H9 (cell line): ENCODE results near the gene YPEL5. TPM values are rescaled to one million over a fixed set of nuclear protein-coding genes. Genes with fewer than 3 reads are reported as not detected.

ENCODE experiments used
- DNase-seq: peaks from one replicate; pipeline ENCODE4 v3.0.0-alpha.2; 2017
- H2AFZ ChIP-seq: one replicate; pipeline ENCODE4 v1.6.1; 2013; ENCODE audit warnings: mild to moderate bottlenecking, low read length, control low read depth, moderate library complexity
- H2AK5ac ChIP-seq: 2 replicates; pipeline ENCODE4 v1.6.1; 2013; ENCODE audit warnings: low read length, control low read depth, mixed read lengths; ENCODE audit not compliant: insufficient read length
- H2BK120ac ChIP-seq: one replicate; pipeline ENCODE4 v1.6.1; 2013; ENCODE audit warnings: low read depth, mild to moderate bottlenecking, low read length, control low read depth, inconsistent platforms; ENCODE audit not compliant: poor library complexity, severe bottlenecking
- H2BK12ac ChIP-seq: 2 replicates; pipeline ENCODE4 v1.6.1; 2013; ENCODE audit warnings: low read length, control low read depth, mixed read lengths, low read depth; ENCODE audit not compliant: insufficient read length
- H2BK15ac ChIP-seq: 2 replicates; pipeline ENCODE4 v1.6.1; 2013; ENCODE audit warnings: low read depth, low read length, control low read depth
- H2BK20ac ChIP-seq: one replicate; pipeline ENCODE4 v1.6.1; 2013; ENCODE audit warnings: low read depth, mild to moderate bottlenecking, low read length, control low read depth, inconsistent platforms; ENCODE audit not compliant: poor library complexity, severe bottlenecking
- H2BK5ac ChIP-seq: 2 replicates; pipeline ENCODE4 v1.6.1; 2013; ENCODE audit warnings: low read length, control low read depth, mixed read lengths; ENCODE audit not compliant: insufficient read length
- H3K14ac ChIP-seq: 2 replicates; pipeline ENCODE4 v1.6.1; 2013; ENCODE audit warnings: low read length, control low read depth; ENCODE audit not compliant: insufficient read depth
- H3K18ac ChIP-seq: 2 replicates; pipeline ENCODE4 v1.6.1; 2013; ENCODE audit warnings: low read depth, mild to moderate bottlenecking, mixed read lengths, low read length, control low read depth; ENCODE audit not compliant: insufficient read length
- H3K23ac ChIP-seq: 2 replicates; pipeline ENCODE4 v1.6.1; 2013; ENCODE audit warnings: low read length, control low read depth, mixed read lengths, low read depth; ENCODE audit not compliant: insufficient read length
- H3K23me2 ChIP-seq: 2 replicates; pipeline ENCODE4 v1.6.1; 2013; ENCODE audit warnings: low read depth, mild to moderate bottlenecking, mixed read lengths, low read length, control low read depth; ENCODE audit not compliant: insufficient read length, poor library complexity, severe bottlenecking
- H3K27ac ChIP-seq: 2 replicates; pipeline ENCODE4 v1.5.1; 2013; ENCODE audit warnings: low read length, control low read depth, mixed read lengths, low read depth; ENCODE audit not compliant: insufficient read length
- H3K27me3 ChIP-seq: 2 replicates; pipeline ENCODE4 v1.6.1; 2013; ENCODE audit warnings: low read length, control low read depth, inconsistent platforms; ENCODE audit not compliant: insufficient read depth
- H3K4ac ChIP-seq: 2 replicates; pipeline ENCODE4 v1.6.1; 2013; ENCODE audit warnings: low read depth, mild to moderate bottlenecking, control low read depth, inconsistent platforms, low read length, moderate library complexity
- H3K4me1 ChIP-seq: 2 replicates; pipeline ENCODE4 v1.6.1; 2013; ENCODE audit warnings: low read length, control low read depth, inconsistent platforms; ENCODE audit not compliant: insufficient read depth
- H3K4me2 ChIP-seq: 2 replicates; pipeline ENCODE4 v1.6.1; 2013; ENCODE audit warnings: low read length, control low read depth, mixed read lengths; ENCODE audit not compliant: insufficient read length, insufficient read depth
- H3K56ac ChIP-seq: 2 replicates; pipeline ENCODE4 v1.6.1; 2013; ENCODE audit warnings: low read depth, mild to moderate bottlenecking, mixed read lengths, low read length, control low read depth; ENCODE audit not compliant: insufficient read length
- H3K79me1 ChIP-seq: 2 replicates; pipeline ENCODE4 v1.6.1; 2013; ENCODE audit warnings: low read depth, mild to moderate bottlenecking, moderate library complexity, low read length, control low read depth, inconsistent platforms; ENCODE audit not compliant: insufficient read depth, poor library complexity, severe bottlenecking
- H3K79me2 ChIP-seq: 2 replicates; pipeline ENCODE4 v1.6.1; 2013; ENCODE audit warnings: low read length, control low read depth, inconsistent platforms; ENCODE audit not compliant: insufficient read depth
- H3K9ac ChIP-seq: 2 replicates; pipeline ENCODE4 v1.6.1; 2013; ENCODE audit warnings: low read length, control low read depth, mixed read lengths; ENCODE audit not compliant: insufficient read length; ENCODE audit errors: extremely low read depth
- H3K9me3 ChIP-seq: one replicate; pipeline ENCODE4 v1.6.1; 2013; ENCODE audit warnings: low read depth, low read length, inconsistent platforms; ENCODE audit not compliant: control insufficient read depth
- H3T11ph ChIP-seq: one replicate; pipeline ENCODE4 v1.6.1; 2013; ENCODE audit warnings: mild to moderate bottlenecking, low read length, control low read depth, inconsistent platforms
- H4K20me1 ChIP-seq: one replicate; pipeline ENCODE4 v1.6.1; 2013; ENCODE audit not compliant: control insufficient read depth, insufficient read length, insufficient read depth
- H4K5ac ChIP-seq: 2 replicates; pipeline ENCODE4 v1.6.1; 2013; ENCODE audit warnings: low read depth, mild to moderate bottlenecking, mixed read lengths, low read length, control low read depth; ENCODE audit not compliant: insufficient read length
- H4K8ac ChIP-seq: replicated peaks from 2 replicates; pipeline ENCODE4 v1.6.1; 2013; ENCODE audit warnings: low read length, control low read depth, mixed read lengths, low read depth; ENCODE audit not compliant: insufficient read length
- H4K91ac ChIP-seq: 2 replicates; pipeline ENCODE4 v1.6.1; 2013; ENCODE audit warnings: low read depth, mild to moderate bottlenecking, moderate library complexity, mixed read lengths, low read length, control low read depth; ENCODE audit not compliant: insufficient read length
- H3K27ac Mint-ChIP-seq, 3 experiments: 2 replicates in 2 of 3; 3 replicates in 1 of 3; pipeline ENCODE4 v1.8.0; 2020 to 2021; ENCODE audit warnings: mixed read lengths in 3 of 3, mild to moderate bottlenecking in 1 of 3, moderate library complexity in 1 of 3
- H3K27me3 Mint-ChIP-seq: 2 replicates; pipeline ENCODE4 v1.8.0; 2021; ENCODE audit warnings: low read depth, mild to moderate bottlenecking, moderate library complexity, mixed read lengths
- H3K36me3 Mint-ChIP-seq, 3 experiments: 2 replicates in 2 of 3; 3 replicates in 1 of 3; pipeline ENCODE4 v1.8.0; 2020 to 2021; ENCODE audit warnings: low read depth in 3 of 3, mixed read lengths in 3 of 3; ENCODE audit not compliant: insufficient read depth in 1 of 3
- H3K4me1 Mint-ChIP-seq, 2 experiments: 2 replicates each; pipeline ENCODE4 v1.8.0; 2020; ENCODE audit warnings: mixed read lengths in 2 of 2
- H3K4me3 Mint-ChIP-seq, 2 experiments: 2 replicates in 1 of 2; 3 replicates in 1 of 2; pipeline ENCODE4 v1.8.0; 2020 to 2021; ENCODE audit warnings: mild to moderate bottlenecking in 2 of 2, mixed read lengths in 2 of 2, moderate library complexity in 1 of 2
- H3K9me3 Mint-ChIP-seq, 2 experiments: 2 replicates in 1 of 2; 3 replicates in 1 of 2; pipeline ENCODE4 v1.8.0; 2020; ENCODE audit warnings: mild to moderate bottlenecking in 2 of 2, mixed read lengths in 2 of 2, moderate library complexity in 1 of 2
- WGBS: extraction: QIAGEN DNeasy Blood & Tissue Kit; methylation state at CpG from one replicate; pipeline ENCODE4 v1.1.7; 2013; ENCODE audit warnings: missing lambda C conversion rate, low lambda C conversion rate, mixed read lengths; ENCODE audit not compliant: insufficient read length; ENCODE audit errors: extremely low coverage; 5-methylcytosine and 5-hydroxymethylcytosine counted together
- total RNA-seq: library from RNA; stranded (reverse); gene quantifications from 2 replicates; pipeline ENCODE4 v1.2.1, GENCODE V29; 2021
- TF ChIP-seq, protein P1 (sequence below): fragments of 200-600 bp; sonication (generic); conservative IDR thresholded peaks from 3 replicates; pipeline ENCODE4 v1.8.0; 2021; ENCODE audit warnings: antibody characterized with exemption, mild to moderate bottlenecking

Gene YPEL5
- total RNA-seq, 1 experiment from 2014 or later = 28.5 TPM

DNA sequence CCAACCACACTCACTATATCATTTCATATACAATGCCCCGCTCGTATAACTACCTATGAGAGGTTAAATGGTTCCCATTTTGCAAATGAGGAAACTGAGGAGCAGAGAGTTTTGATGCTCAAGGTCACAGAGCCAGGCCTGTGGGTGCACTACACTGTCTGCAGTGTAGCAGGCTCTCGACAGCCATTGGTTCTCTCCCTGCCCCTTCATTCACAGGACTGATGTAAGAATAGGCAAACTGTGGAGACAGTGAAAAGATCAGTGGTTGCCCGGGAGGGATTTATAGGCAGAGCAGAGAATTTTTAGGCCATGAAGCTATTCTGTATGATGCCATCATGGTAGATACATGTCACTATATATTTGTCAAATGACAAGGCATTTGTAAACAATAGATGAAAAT is 45.5 kb downstream of the YPEL5 start:
- H3K4me1 ChIP-seq = no peaks in the 10 kb centered on the region; the same call in 1 of the 2 replicates
- no peak overlapping the region for H3K4ac ChIP-seq
- peaks cover 0 to 11% (median 4%) of the 10 kb centered on the region in 3 experiments; a peak in 3 of 7 replicates for H3K36me3 Mint-ChIP-seq
- H3K18ac ChIP-seq = no peak overlapping the region
- no peak overlapping the region for H3K4me3 Mint-ChIP-seq
- H3K27me3 ChIP-seq = no peaks in the 10 kb centered on the region
- no peak overlapping the region for H3K9ac ChIP-seq
- WGBS = no CpG with 5 or more reads among the region's 4 CpGs
- H4K20me1 ChIP-seq = no peaks in the 10 kb centered on the region
- no peak overlapping the region for H4K91ac ChIP-seq
- H3K27ac Mint-ChIP-seq = no peak overlapping the region; a peak in 1 of 7 replicates
- H2AFZ ChIP-seq = no peak overlapping the region
- H3K56ac ChIP-seq = no peak overlapping the region
- no peak overlapping the region for H3K27ac ChIP-seq
- no peak overlapping the region for H3K14ac ChIP-seq
- TF ChIP-seq, protein P1, sequence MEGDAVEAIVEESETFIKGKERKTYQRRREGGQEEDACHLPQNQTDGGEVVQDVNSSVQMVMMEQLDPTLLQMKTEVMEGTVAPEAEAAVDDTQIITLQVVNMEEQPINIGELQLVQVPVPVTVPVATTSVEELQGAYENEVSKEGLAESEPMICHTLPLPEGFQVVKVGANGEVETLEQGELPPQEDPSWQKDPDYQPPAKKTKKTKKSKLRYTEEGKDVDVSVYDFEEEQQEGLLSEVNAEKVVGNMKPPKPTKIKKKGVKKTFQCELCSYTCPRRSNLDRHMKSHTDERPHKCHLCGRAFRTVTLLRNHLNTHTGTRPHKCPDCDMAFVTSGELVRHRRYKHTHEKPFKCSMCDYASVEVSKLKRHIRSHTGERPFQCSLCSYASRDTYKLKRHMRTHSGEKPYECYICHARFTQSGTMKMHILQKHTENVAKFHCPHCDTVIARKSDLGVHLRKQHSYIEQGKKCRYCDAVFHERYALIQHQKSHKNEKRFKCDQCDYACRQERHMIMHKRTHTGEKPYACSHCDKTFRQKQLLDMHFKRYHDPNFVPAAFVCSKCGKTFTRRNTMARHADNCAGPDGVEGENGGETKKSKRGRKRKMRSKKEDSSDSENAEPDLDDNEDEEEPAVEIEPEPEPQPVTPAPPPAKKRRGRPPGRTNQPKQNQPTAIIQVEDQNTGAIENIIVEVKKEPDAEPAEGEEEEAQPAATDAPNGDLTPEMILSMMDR = no peak
- no peaks in the 10 kb centered on the region for H3K79me2 ChIP-seq
- H2AK5ac ChIP-seq = no peak overlapping the region
- no peaks in the 10 kb centered on the region; the same call in 1 of the 2 replicates for H3K27me3 Mint-ChIP-seq
- no peak overlapping the region for H2BK20ac ChIP-seq
- peaks cover 5 to 6% of the 10 kb centered on the region in 2 experiments; a peak in 3 of 5 replicates for H3K9me3 Mint-ChIP-seq
- DNase-seq = no peak
- H2BK15ac ChIP-seq = no peak overlapping the region
- H3K4me1 Mint-ChIP-seq = peaks cover 23 to 24% of the 10 kb centered on the region in 2 experiments
- no peak overlapping the region for H3T11ph ChIP-seq
- no peaks in the 10 kb centered on the region for H3K79me1 ChIP-seq
- H3K23me2 ChIP-seq = no peaks in the 10 kb centered on the region
- no peak overlapping the region for H2BK5ac ChIP-seq
- no peak overlapping the region for H4K5ac ChIP-seq
- no peak overlapping the region for H2BK12ac ChIP-seq
- H3K4me2 ChIP-seq = no peak overlapping the region
- no peak overlapping the region for H3K23ac ChIP-seq
- H2BK120ac ChIP-seq = no peak overlapping the region
- no peak overlapping the region for H4K8ac ChIP-seq
- no peaks in the 10 kb centered on the region for H3K9me3 ChIP-seq
